IMR-90 (cell line): ENCODE results near the gene MRTFB. TPM values are rescaled to one million over a fixed set of nuclear protein-coding genes. Genes with fewer than 3 reads are reported as not detected.

Experiments
- ATAC-seq: fragments of 200-7000 bp; cut with Tn5 transposase; 2 replicates; pipeline ENCODE4 v1.9.1; 2020; ENCODE audit warnings: low read depth, mild to moderate bottlenecking, moderate library complexity
- BruUV-seq: library from RNA; stranded (reverse); fragments of 400-500 nt; replicated peaks from 2 replicates; lab custom pipeline; 2021; lab: Mats Ljungman, UMichigan
- CTCF ChIA-PET: fragments of 300-600 bp; formaldehyde crosslinking; extraction: SDS; loops from one replicate; lab custom pipeline; 2021; ENCODE audit warnings: antibody characterized with exemption; lab: Yijun Ruan, JAX
- POLR2A ChIA-PET: fragments of 300-600 bp; sonication (Branson Sonifier 250); formaldehyde crosslinking; loops from one replicate; lab custom pipeline; 2022; ENCODE audit warnings: antibody characterized with exemption; ENCODE audit not compliant: unreplicated experiment; lab: Charles Lee
- DNase-seq: peaks from one replicate; pipeline ENCODE4 v3.0.0; 2013
- H2AFZ ChIP-seq: replicated peaks from 2 replicates; pipeline ENCODE3; 2013; ENCODE audit warnings: low read length, mild to moderate bottlenecking; ENCODE audit not compliant: poor library complexity
- H2AK5ac ChIP-seq: 2 replicates; pipeline ENCODE4 v1.6.1; 2013; ENCODE audit warnings: low read depth, low read length, inconsistent platforms
- H2AK9ac ChIP-seq: replicated peaks from 2 replicates; pipeline ENCODE3; 2013; ENCODE audit warnings: mild to moderate bottlenecking, low read depth, low read length, moderate library complexity; ENCODE audit not compliant: poor library complexity
- H2BK120ac ChIP-seq: 2 replicates; pipeline ENCODE4 v1.6.1; 2013; ENCODE audit warnings: low read depth, low read length, inconsistent platforms
- H2BK15ac ChIP-seq: 3 replicates; pipeline ENCODE4 v1.6.1; 2013; ENCODE audit warnings: low read depth, low read length, inconsistent platforms
- H2BK20ac ChIP-seq: 2 replicates; pipeline ENCODE4 v1.6.1; 2013; ENCODE audit warnings: low read depth, mild to moderate bottlenecking, inconsistent platforms, low read length, moderate library complexity
- H2BK5ac ChIP-seq: 2 replicates; pipeline ENCODE4 v1.6.1; 2013; ENCODE audit warnings: mild to moderate bottlenecking, low read depth, low read length, inconsistent platforms; ENCODE audit not compliant: poor library complexity, severe bottlenecking
- H3K14ac ChIP-seq: replicated peaks from 2 replicates; pipeline ENCODE4 v1.6.1; 2013; ENCODE audit warnings: low read depth, low read length, inconsistent platforms
- H3K18ac ChIP-seq: 2 replicates; pipeline ENCODE4 v1.6.1; 2013; ENCODE audit warnings: low read depth, low read length, control low read depth
- H3K23ac ChIP-seq: 2 replicates; pipeline ENCODE4 v1.6.1; 2013; ENCODE audit warnings: low read depth, low read length, inconsistent platforms
- H3K27ac ChIP-seq: 2 replicates; pipeline ENCODE4 v1.5.1; 2013; ENCODE audit warnings: mild to moderate bottlenecking, control low read depth, low read length; ENCODE audit not compliant: insufficient read depth
- H3K27me3 ChIP-seq: 2 replicates; pipeline ENCODE4 v1.6.1; 2013; ENCODE audit warnings: low read length; ENCODE audit not compliant: control insufficient read depth, insufficient read depth
- H3K36me3 ChIP-seq: 2 replicates; pipeline ENCODE4 v1.6.1; 2013; ENCODE audit warnings: low read length, mixed read lengths; ENCODE audit not compliant: control insufficient read depth, insufficient read depth
- H3K4ac ChIP-seq: 2 replicates; pipeline ENCODE4 v1.6.1; 2013; ENCODE audit warnings: low read depth, low read length, inconsistent platforms
- H3K4me1 ChIP-seq: 2 replicates; pipeline ENCODE4 v1.6.1; 2013; ENCODE audit warnings: low read length, mixed read lengths; ENCODE audit not compliant: control insufficient read depth, insufficient read depth
- H3K4me2 ChIP-seq: 2 replicates; pipeline ENCODE4 v1.6.1; 2013; ENCODE audit warnings: low read depth, mild to moderate bottlenecking, control low read depth, low read length, moderate library complexity
- H3K4me3 ChIP-seq: 2 replicates; pipeline ENCODE4 v1.5.1; 2013; ENCODE audit warnings: low read depth, mild to moderate bottlenecking, control low read depth, low read length, moderate library complexity; ENCODE audit not compliant: insufficient read depth
- H3K56ac ChIP-seq: 2 replicates; pipeline ENCODE4 v1.6.1; 2013; ENCODE audit warnings: low read length, inconsistent platforms; ENCODE audit not compliant: insufficient read depth; ENCODE audit errors: extremely low read depth
- H3K79me1 ChIP-seq, 2 experiments: 2 replicates each; pipeline ENCODE4 v1.6.1; 2013; ENCODE audit warnings: low read length in 2 of 2, inconsistent platforms in 1 of 2, low read depth in 1 of 2
- H3K9ac ChIP-seq: 2 replicates; pipeline ENCODE4 v1.6.1; 2013; ENCODE audit warnings: low read depth, low read length, control low read depth
- H3K9me1 ChIP-seq: 2 replicates; pipeline ENCODE4 v1.6.1; 2013; ENCODE audit warnings: low read length, inconsistent platforms; ENCODE audit not compliant: insufficient read depth
- H3K9me3 ChIP-seq: 2 replicates; pipeline ENCODE4 v1.6.1; 2013; ENCODE audit warnings: low read length; ENCODE audit not compliant: control insufficient read depth, insufficient read depth
- H4K20me1 ChIP-seq: 2 replicates; pipeline ENCODE4 v1.6.1; 2013; ENCODE audit warnings: low read length, inconsistent platforms; ENCODE audit not compliant: insufficient read depth
- H4K5ac ChIP-seq: 2 replicates; pipeline ENCODE4 v1.6.1; 2013; ENCODE audit warnings: mild to moderate bottlenecking, low read depth, low read length, control low read depth
- H4K8ac ChIP-seq, 2 experiments: 2 replicates each; pipeline ENCODE4 v1.6.1; 2013; ENCODE audit warnings: low read depth in 2 of 2, low read length in 2 of 2, control low read depth in 1 of 2, inconsistent platforms in 1 of 2
- H4K91ac ChIP-seq: 2 replicates; pipeline ENCODE4 v1.6.1; 2013; ENCODE audit warnings: low read depth, low read length, inconsistent platforms; ENCODE audit not compliant: insufficient read depth
- BHLHE40 ChIP-seq: fragments of 150-350 bp; IDR thresholded peaks from 2 replicates; pipeline ENCODE4 v1.6.1; 2016; ENCODE audit warnings: mild to moderate bottlenecking, low read depth, low read length
- CEBPB ChIP-seq: IDR thresholded peaks from 2 replicates; pipeline ENCODE4 v1.6.1; 2012; ENCODE audit warnings: low read depth, low read length, improper control_type of control experiment
- CHD1 ChIP-seq: IDR thresholded peaks from 2 replicates; pipeline ENCODE4 v1.6.1; 2012; ENCODE audit warnings: low read depth, low read length, improper control_type of control experiment
- ELK1 ChIP-seq: fragments of 150-350 bp; IDR thresholded peaks from 2 replicates; pipeline ENCODE4 v1.6.1; 2016; ENCODE audit warnings: low read depth, mild to moderate bottlenecking, low read length, moderate library complexity, borderline replicate concordance
- FOS ChIP-seq: fragments of 150-350 bp; IDR thresholded peaks from 2 replicates; pipeline ENCODE4 v1.6.1; 2016; ENCODE audit warnings: low read depth, low read length
- MAFK ChIP-seq: IDR thresholded peaks from 2 replicates; pipeline ENCODE4 v1.6.1; 2012; ENCODE audit warnings: low read depth, low read length, improper control_type of control experiment
- MAZ ChIP-seq: IDR thresholded peaks from 2 replicates; pipeline ENCODE4 v1.6.1; 2012; ENCODE audit warnings: low read depth, mild to moderate bottlenecking, low read length, improper control_type of control experiment, moderate library complexity, borderline replicate concordance
- MXI1 ChIP-seq: IDR thresholded peaks from 2 replicates; pipeline ENCODE4 v1.6.1; 2012; ENCODE audit warnings: low read depth, mild to moderate bottlenecking, low read length, moderate library complexity, borderline replicate concordance
- NFE2L2 ChIP-seq: fragments of 150-350 bp; IDR thresholded peaks from 2 replicates; pipeline ENCODE4 v1.6.1; 2016; ENCODE audit warnings: low read depth, mild to moderate bottlenecking, low read length
- POLR2A ChIP-seq: IDR thresholded peaks from 2 replicates; pipeline ENCODE4 v1.6.1; 2012; ENCODE audit warnings: mild to moderate bottlenecking, low read depth, low read length
- RCOR1 ChIP-seq: IDR thresholded peaks from 2 replicates; pipeline ENCODE4 v1.6.1; 2012; ENCODE audit warnings: mild to moderate bottlenecking, low read length, improper control_type of control experiment; ENCODE audit not compliant: insufficient replicate concordance
- RFX5 ChIP-seq: IDR thresholded peaks from 2 replicates; pipeline ENCODE4 v1.8.0; 2012; ENCODE audit warnings: low read depth, mild to moderate bottlenecking, low read length, moderate library complexity
- SMC3 ChIP-seq: fragments of 150-350 bp; IDR thresholded peaks from 2 replicates; pipeline ENCODE4 v1.6.1; 2016; ENCODE audit warnings: low read depth, mild to moderate bottlenecking, antibody characterized with exemption, low read length, moderate library complexity
- WGBS, 2 experiments: methylation state at CpG; one replicate each; pipeline versions ENCODE4 v1.1.5 to v1.1.7; 2013; ENCODE audit warnings: missing lambda C conversion rate in 2 of 2; ENCODE audit not compliant: insufficient read length in 1 of 2; ENCODE audit errors: extremely low coverage in 2 of 2; 5-methylcytosine and 5-hydroxymethylcytosine counted together
- dilution Hi-C: fragments of 300-500 bp; cut with HindIII; formaldehyde crosslinking; loops from one replicate; pipeline ENCODE4 v1.14.3; 2018; ENCODE audit warnings: low sequenced_read_pairs; ENCODE audit not compliant: unreplicated experiment
- in situ Hi-C: fragments of 300-500 bp; cut with MboI; formaldehyde crosslinking; loops from 3 replicates; pipeline ENCODE4 v1.14.3; 2019; ENCODE audit warnings: low sequenced_read_pairs, inconsistent platforms, mixed read lengths
- intact Hi-C: fragments of 100-400 bp; cut with micrococcal nuclease; formaldehyde crosslinking; loops from 2 replicates; pipeline ENCODE4 v1.10.0; 2022
- polyA plus RNA-seq, 3 experiments: library from polyadenylated mRNA; depleted of rRNA; stranded (reverse); fragments of >200 nt; gene quantifications; 2 replicates each; pipeline ENCODE4 v1.2.3, GENCODE V29; 2012; ENCODE audit warnings: low replicate concordance in 1 of 3
- total RNA-seq: library from RNA; depleted of rRNA; stranded (reverse); fragments of >200 nt; gene quantifications from 2 replicates; pipeline ENCODE4 v1.2.3, GENCODE V29; 2012
- TF ChIP-seq, protein P1 (sequence below): fragments of 150-350 bp; IDR thresholded peaks from 2 replicates; pipeline ENCODE4 v1.6.1; 2017; ENCODE audit warnings: mild to moderate bottlenecking, antibody characterized with exemption, low read length, low read depth
- TF ChIP-seq, protein P2 (sequence below): conservative IDR thresholded peaks from 2 replicates; pipeline ENCODE4 v1.5.1; 2012; ENCODE audit warnings: mild to moderate bottlenecking, low read depth, low read length, improper control_type of control experiment

The MRTFB gene
- total and polyA plus RNA-seq, 2 of the 4 experiments (the other 2 are of a cell fraction), result 4.4 to 5.4 TPM

- 23% methylated on average over 5 of the region's 10 CpGs; no CpG with 5 or more reads in 1 of the 2 experiments for WGBS, 2 experiments
- H3K18ac ChIP-seq, result no peak overlapping the region
- H2AK5ac ChIP-seq, result no peak overlapping the region
- BruUV-seq, result no TSS peak
- no peaks in the 10 kb centered on the region for H4K20me1 ChIP-seq
- no peak overlapping the region for H3K27ac ChIP-seq
- H4K91ac ChIP-seq, result no peak overlapping the region
- H3K4me3 ChIP-seq, result no peak overlapping the region
- H3K36me3 ChIP-seq, result no peaks in the 10 kb centered on the region
- no peak overlapping the region for H3K56ac ChIP-seq
- H2BK15ac ChIP-seq, result no peak overlapping the region
- H2BK20ac ChIP-seq, result no peak overlapping the region
- H3K4me1 ChIP-seq, result no peaks in the 10 kb centered on the region
- in situ Hi-C loops, result no loop called here
- H3K23ac ChIP-seq, result no peak overlapping the region
- CTCF ChIA-PET, result no interaction called here
- H3K9me3 ChIP-seq, result no peaks in the 10 kb centered on the region
- dilution Hi-C loops, result no loop called here
- H3K9ac ChIP-seq, result no peak overlapping the region
- no peak overlapping the region for H2AK9ac ChIP-seq
- peak overlapping the region; percentile 65; the same call in 1 of the 2 replicates for H3K14ac ChIP-seq
- H4K5ac ChIP-seq, result no peak overlapping the region
- H3K9me1 ChIP-seq, result peaks cover 3% of the 10 kb centered on the region; the same call in 1 of the 2 replicates
- H3K4me2 ChIP-seq, result no peak overlapping the region
- peak overlapping the region; percentile 58 for H2AFZ ChIP-seq
- peak; percentile 17; the same call in 1 of the 2 replicates for ATAC-seq
- POLR2A ChIA-PET, result interaction anchor here (0.5 kb wide), 1 partner anchor 51 kb away, joined by 3 read pairs; no protein-coding TSS in a partner anchor
- H4K8ac ChIP-seq, result no peak overlapping the region
- H3K79me1 ChIP-seq, result no peaks in the 10 kb centered on the region
- no peak overlapping the region for H3K4ac ChIP-seq
- no peak overlapping the region for H2BK5ac ChIP-seq
- peak; percentile 14 for DNase-seq
- intact Hi-C loops, result no loop called here
- no peak overlapping the region for H2BK120ac ChIP-seq
- H3K27me3 ChIP-seq, result peaks cover 7% of the 10 kb centered on the region
- no peak for TF ChIP-seq FOS
- TF ChIP-seq RFX5, result no peak
- TF ChIP-seq, protein P1, sequence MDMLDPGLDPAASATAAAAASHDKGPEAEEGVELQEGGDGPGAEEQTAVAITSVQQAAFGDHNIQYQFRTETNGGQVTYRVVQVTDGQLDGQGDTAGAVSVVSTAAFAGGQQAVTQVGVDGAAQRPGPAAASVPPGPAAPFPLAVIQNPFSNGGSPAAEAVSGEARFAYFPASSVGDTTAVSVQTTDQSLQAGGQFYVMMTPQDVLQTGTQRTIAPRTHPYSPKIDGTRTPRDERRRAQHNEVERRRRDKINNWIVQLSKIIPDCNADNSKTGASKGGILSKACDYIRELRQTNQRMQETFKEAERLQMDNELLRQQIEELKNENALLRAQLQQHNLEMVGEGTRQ, result no peak
- TF ChIP-seq MXI1, result no peak
- no peak for TF ChIP-seq CHD1
- no peak for TF ChIP-seq MAZ
- TF ChIP-seq SMC3, result no peak
- TF ChIP-seq MAFK, result no peak
- no peak for TF ChIP-seq NFE2L2
- no peak for TF ChIP-seq BHLHE40
- TF ChIP-seq, protein P2, sequence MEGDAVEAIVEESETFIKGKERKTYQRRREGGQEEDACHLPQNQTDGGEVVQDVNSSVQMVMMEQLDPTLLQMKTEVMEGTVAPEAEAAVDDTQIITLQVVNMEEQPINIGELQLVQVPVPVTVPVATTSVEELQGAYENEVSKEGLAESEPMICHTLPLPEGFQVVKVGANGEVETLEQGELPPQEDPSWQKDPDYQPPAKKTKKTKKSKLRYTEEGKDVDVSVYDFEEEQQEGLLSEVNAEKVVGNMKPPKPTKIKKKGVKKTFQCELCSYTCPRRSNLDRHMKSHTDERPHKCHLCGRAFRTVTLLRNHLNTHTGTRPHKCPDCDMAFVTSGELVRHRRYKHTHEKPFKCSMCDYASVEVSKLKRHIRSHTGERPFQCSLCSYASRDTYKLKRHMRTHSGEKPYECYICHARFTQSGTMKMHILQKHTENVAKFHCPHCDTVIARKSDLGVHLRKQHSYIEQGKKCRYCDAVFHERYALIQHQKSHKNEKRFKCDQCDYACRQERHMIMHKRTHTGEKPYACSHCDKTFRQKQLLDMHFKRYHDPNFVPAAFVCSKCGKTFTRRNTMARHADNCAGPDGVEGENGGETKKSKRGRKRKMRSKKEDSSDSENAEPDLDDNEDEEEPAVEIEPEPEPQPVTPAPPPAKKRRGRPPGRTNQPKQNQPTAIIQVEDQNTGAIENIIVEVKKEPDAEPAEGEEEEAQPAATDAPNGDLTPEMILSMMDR, result no peak
- no peak for TF ChIP-seq CEBPB
- TF ChIP-seq ELK1, result no peak
- no peak for TF ChIP-seq POLR2A
- no peak for TF ChIP-seq RCOR1
Measured at GRCh38 chr16:14050291-14051027, 20.7 kb upstream of the MRTFB start.
